SW480 (cell line): ENCODE data around the gene PASD1.
"Not testable (repeated sequence)": the region's sequence is repeated elsewhere in the genome, so short reads cannot be mapped to it uniquely, and the experiment has no call there.

Source experiments
- DNase-seq: peaks from one replicate; pipeline ENCODE4 v3.0.0-alpha.2; 2016; ENCODE audit warnings: low spot score

The PASD1 gene

GRCh38 chrX:151563449-151563848, at the start of gene PASD1:
TSS of gene PASD1 (plus strand) at chrX:151563675. CDS start at chrX:151601554, 37,879 bp downstream.
- DNase-seq: peak; percentile 40

GRCh38 chrX:151515237-151515636, 48.2 kb upstream of the PASD1 start:
- no peak for DNase-seq

- DNase-seq: no peak
Observed at GRCh38 chrX:151516538-151517187, 46.8 kb upstream of the PASD1 start.

- DNase-seq: no peak
Observed at GRCh38 chrX:151517421-151517820, 46.1 kb upstream of the PASD1 start.

GRCh38 chrX:151523351-151523750, 40.1 kb upstream of the PASD1 start:
- DNase-seq: no peak

- DNase-seq: no peak
Observed at GRCh38 chrX:151536571-151536970, 26.9 kb upstream of the PASD1 start.

GRCh38 chrX:151537572-151537971, 25.9 kb upstream of the PASD1 start:
- no peak for DNase-seq

GRCh38 chrX:151538190-151539122, 25.0 kb upstream of the PASD1 start:
- no peak for DNase-seq

GRCh38 chrX:151543706-151544105, 19.8 kb upstream of the PASD1 start:
- no peak for DNase-seq

GRCh38 chrX:151546226-151546625, 17.2 kb upstream of the PASD1 start:
- not testable (repeated sequence) for DNase-seq

- not testable (repeated sequence) for DNase-seq
Observed at GRCh38 chrX:151551176-151551575, 12.3 kb upstream of the PASD1 start.

- no peak for DNase-seq
Observed at GRCh38 chrX:151552743-151553142, 10.7 kb upstream of the PASD1 start.

- not testable (repeated sequence) for DNase-seq
Observed at GRCh38 chrX:151555301-151555700, 8.2 kb upstream of the PASD1 start.

GRCh38 chrX:151562485-151562884, 990 bp upstream of the PASD1 start:
- DNase-seq: peak; percentile 21

GRCh38 chrX:151563003-151563402, 472 bp upstream of the PASD1 start:
- DNase-seq: not testable (repeated sequence)

- no peak for DNase-seq
Observed at GRCh38 chrX:151564035-151564434, 560 bp downstream of the PASD1 start.

- DNase-seq: not testable (repeated sequence)
Observed at GRCh38 chrX:151566872-151567271, 3.4 kb downstream of the PASD1 start.

GRCh38 chrX:151570561-151570960, 7.1 kb downstream of the PASD1 start:
- no peak for DNase-seq

GRCh38 chrX:151593384-151593783, 29.9 kb downstream of the PASD1 start:
- not testable (repeated sequence) for DNase-seq

- DNase-seq: peak; percentile 14
Observed at GRCh38 chrX:151596282-151596681, 32.8 kb downstream of the PASD1 start.

GRCh38 chrX:151604931-151605330, 41.5 kb downstream of the PASD1 start:
- DNase-seq: no peak

- DNase-seq: no peak
Observed at GRCh38 chrX:151609222-151609621, 45.7 kb downstream of the PASD1 start.

- no peak for DNase-seq
Observed at GRCh38 chrX:151621422-151621821, 57.9 kb downstream of the PASD1 start.
